HL-60 (cell line): ENCODE measurements around the gene STARD3NL.

ENCODE experiments used
- POLR2AphosphoS5 ChIP-seq: IDR thresholded peaks from 2 replicates; pipeline ENCODE4 v1.6.1; 2012; ENCODE audit warnings: low read depth
- SPI1 ChIP-seq: IDR thresholded peaks from 2 replicates; pipeline ENCODE4 v1.6.1; 2012; ENCODE audit warnings: low read depth, mild to moderate bottlenecking, borderline replicate concordance
- TF ChIP-seq, protein P1 (sequence below): IDR thresholded peaks from one replicate; pipeline ENCODE4 v1.5.1; 2011; ENCODE audit warnings: low read length, control low read depth, inconsistent platforms; ENCODE audit not compliant: insufficient read depth
- TF ChIP-seq, protein P2 (sequence below): IDR thresholded peaks from 2 replicates; pipeline ENCODE4 v1.6.1; 2012; ENCODE audit warnings: low read depth; ENCODE audit not compliant: insufficient replicate concordance

DNA sequence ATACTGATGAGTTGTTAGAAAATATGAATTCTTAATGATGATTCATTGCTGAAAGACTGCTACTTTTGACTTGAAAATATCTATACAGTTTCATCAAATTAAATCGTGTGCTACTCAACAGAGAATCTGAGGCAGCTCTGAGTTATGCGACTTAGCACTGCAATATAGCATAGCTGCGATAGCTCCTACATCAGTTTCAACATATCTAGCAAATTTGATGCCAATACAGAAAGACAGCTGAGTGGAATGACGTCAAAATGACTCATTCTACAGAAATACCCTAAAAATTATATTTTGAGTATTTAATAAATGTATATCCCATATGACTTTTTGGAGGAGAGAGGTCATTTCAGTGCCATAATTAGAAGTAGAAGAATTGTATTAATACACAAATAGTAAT, 96.4 kb downstream of the STARD3NL start:
- TF ChIP-seq, protein P1, sequence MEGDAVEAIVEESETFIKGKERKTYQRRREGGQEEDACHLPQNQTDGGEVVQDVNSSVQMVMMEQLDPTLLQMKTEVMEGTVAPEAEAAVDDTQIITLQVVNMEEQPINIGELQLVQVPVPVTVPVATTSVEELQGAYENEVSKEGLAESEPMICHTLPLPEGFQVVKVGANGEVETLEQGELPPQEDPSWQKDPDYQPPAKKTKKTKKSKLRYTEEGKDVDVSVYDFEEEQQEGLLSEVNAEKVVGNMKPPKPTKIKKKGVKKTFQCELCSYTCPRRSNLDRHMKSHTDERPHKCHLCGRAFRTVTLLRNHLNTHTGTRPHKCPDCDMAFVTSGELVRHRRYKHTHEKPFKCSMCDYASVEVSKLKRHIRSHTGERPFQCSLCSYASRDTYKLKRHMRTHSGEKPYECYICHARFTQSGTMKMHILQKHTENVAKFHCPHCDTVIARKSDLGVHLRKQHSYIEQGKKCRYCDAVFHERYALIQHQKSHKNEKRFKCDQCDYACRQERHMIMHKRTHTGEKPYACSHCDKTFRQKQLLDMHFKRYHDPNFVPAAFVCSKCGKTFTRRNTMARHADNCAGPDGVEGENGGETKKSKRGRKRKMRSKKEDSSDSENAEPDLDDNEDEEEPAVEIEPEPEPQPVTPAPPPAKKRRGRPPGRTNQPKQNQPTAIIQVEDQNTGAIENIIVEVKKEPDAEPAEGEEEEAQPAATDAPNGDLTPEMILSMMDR, result no peak
- TF ChIP-seq POLR2AphosphoS5 (no peak), SPI1 (no peak)
- TF ChIP-seq, protein P2, sequence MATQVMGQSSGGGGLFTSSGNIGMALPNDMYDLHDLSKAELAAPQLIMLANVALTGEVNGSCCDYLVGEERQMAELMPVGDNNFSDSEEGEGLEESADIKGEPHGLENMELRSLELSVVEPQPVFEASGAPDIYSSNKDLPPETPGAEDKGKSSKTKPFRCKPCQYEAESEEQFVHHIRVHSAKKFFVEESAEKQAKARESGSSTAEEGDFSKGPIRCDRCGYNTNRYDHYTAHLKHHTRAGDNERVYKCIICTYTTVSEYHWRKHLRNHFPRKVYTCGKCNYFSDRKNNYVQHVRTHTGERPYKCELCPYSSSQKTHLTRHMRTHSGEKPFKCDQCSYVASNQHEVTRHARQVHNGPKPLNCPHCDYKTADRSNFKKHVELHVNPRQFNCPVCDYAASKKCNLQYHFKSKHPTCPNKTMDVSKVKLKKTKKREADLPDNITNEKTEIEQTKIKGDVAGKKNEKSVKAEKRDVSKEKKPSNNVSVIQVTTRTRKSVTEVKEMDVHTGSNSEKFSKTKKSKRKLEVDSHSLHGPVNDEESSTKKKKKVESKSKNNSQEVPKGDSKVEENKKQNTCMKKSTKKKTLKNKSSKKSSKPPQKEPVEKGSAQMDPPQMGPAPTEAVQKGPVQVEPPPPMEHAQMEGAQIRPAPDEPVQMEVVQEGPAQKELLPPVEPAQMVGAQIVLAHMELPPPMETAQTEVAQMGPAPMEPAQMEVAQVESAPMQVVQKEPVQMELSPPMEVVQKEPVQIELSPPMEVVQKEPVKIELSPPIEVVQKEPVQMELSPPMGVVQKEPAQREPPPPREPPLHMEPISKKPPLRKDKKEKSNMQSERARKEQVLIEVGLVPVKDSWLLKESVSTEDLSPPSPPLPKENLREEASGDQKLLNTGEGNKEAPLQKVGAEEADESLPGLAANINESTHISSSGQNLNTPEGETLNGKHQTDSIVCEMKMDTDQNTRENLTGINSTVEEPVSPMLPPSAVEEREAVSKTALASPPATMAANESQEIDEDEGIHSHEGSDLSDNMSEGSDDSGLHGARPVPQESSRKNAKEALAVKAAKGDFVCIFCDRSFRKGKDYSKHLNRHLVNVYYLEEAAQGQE, result no peak
